DMS 273 (cell line): ENCODE results near the gene STK32B.
"Not testable (repeated sequence)": the region's sequence is repeated elsewhere in the genome, so short reads cannot be mapped to it uniquely, and the experiment has no call there.

Source experiments
- DNase-seq: peaks from one replicate; lab custom pipeline; 2025; ENCODE audit not compliant: unreplicated experiment; lab: John Stamatoyannopoulos, UW

The STK32B gene

DNA sequence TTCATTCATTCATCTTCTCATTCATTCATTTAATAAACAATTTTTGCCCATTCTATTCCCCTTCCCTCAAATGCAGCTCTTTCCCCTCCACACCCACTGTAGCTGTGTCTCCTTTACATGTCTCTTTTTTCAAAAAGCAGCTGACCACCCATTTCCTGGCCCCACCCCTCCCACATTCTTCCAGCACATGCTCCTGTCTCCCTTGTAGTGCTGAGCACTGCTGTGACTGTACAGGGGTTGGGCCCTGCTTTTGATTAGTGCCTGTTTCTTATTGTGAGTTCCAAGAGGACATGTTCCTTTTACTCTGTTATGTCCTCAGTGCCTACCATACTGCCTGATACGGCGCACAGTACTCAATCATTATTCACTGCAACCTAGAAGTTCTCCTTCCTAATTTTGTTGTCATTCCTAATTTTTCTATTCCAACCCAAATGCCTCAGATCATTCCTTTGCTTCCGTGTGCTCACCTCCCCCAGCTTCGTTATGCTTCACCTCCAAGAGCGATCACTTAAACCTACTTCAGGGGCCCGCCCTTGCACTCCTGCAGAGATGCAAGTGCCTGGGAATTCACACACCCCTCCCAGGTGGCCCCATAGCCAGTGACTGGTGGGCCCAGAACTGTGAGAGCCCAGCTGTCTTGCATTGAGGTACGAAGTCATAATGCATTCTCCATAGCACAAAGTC is 152.2 kb downstream of the STK32B start:
- no peak for DNase-seq

DNA sequence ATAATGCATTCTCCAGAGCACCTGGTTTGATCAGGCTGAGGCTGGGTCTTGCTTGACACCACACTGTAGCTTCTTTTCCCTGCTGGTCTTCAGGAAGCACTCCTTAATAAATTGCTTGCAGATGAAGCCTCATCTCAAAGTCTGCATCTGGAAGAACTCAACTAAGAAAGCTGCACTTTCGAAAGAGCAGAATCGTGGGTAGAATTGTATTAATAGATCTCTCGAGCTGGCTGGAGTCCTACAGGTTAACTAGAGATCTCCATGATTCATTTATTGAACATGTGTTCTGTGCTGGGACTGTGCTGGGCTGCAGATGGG is 152.7 kb downstream of the STK32B start:
- DNase-seq = no peak

DNA sequence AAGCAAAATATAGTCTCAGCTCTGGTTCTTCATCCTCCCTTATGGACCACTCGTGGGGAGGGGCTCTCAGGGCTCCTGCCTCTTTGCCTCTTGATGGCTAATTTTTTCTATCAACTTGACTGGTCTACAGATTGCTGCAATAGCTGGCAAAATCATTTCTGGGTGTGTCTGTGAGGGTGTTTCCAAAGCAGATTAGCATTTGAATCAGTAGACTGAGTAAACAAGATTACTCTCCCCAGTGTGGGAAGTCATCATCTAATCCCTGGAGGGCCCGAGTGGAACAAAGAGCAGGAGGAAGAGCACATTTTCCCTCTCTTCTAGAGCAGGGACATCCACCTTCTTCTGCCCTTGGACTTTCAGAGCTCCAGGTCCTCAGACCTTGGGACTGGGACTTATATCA is 153.5 kb downstream of the STK32B start:
- peak; percentile 8 for DNase-seq

DNA sequence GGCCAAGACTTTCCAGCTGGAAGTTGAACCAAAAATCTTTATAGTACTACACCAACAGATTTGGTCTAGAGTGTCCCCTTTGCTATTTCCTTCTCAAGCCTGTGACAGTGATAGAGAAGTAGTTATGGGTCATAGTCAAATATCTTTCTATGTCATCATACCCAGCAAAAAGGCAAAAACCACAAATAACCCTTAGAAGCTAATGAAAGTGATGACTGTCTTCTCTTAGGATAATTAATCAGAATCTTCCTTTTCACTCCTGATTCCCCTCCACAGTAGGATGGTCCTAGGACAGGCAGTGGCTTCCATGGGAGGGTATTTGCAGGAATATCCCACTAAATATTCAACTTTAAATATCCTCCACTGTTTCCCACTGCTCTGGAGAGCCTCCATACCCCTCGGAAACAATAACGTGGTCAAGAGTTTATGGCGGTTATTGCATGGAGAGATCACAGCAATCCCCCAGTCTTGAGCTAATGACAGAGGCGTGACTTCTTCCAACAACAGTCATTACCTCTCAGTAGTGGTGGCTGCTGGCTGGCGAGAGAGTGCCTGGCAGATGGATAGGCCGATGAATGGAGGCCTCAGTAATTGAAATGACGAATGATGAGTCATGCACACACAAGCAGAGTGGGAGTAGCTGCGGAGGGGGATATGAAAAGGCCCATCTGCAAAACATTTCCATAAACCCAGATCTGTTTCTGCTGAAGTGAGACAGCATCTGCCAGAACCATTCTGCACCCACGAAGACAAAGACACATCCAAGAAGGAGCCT is 154.9 kb downstream of the STK32B start:
- peak; percentile 89 for DNase-seq

DNA sequence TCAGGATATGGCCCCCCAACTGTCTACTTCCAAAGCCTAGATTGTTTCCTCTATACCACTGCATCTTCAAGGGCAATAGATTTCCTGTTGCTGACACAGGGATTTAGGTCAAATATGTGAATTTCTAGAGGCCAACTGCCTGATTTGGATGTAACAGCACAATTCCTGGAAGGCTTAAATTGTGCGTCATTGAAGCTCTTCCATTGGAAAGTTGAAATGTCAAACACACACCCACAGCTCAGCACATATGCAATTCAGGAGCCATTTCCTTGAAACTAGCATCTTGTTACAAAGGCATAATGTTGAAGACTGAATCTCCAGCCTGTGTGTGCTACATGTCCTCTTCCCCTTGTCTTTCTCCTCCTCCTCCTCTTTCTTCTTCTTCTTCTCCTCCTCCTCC is 158.6 kb downstream of the STK32B start:
- no peak for DNase-seq

DNA sequence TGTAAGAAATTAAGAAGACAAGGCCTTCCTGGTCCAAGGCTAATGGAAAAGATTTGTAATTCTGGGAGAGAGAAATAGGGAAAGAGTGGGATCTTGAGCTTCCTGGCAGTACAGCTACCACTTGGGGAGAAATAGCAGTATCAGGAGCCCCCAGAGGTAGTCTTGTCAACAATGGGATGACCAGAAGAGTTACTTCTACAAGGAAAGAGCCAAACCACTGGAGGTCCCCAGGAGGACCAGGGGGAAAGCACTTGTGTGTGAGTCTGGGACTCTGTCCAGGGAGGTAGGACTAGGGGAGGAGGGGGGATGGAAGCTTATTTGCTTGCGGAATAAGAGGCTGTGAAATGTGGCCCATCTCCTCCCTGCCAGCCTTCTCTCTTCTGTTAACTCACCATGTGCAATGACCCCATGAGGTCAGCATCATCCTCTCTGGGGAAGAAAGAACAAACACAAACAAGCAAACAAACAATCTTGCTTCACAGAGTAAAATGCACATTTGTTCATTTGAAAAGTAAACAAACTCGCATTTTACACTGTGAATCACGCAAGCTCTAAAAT is 160.1 kb downstream of the STK32B start:
- no peak for DNase-seq

DNA sequence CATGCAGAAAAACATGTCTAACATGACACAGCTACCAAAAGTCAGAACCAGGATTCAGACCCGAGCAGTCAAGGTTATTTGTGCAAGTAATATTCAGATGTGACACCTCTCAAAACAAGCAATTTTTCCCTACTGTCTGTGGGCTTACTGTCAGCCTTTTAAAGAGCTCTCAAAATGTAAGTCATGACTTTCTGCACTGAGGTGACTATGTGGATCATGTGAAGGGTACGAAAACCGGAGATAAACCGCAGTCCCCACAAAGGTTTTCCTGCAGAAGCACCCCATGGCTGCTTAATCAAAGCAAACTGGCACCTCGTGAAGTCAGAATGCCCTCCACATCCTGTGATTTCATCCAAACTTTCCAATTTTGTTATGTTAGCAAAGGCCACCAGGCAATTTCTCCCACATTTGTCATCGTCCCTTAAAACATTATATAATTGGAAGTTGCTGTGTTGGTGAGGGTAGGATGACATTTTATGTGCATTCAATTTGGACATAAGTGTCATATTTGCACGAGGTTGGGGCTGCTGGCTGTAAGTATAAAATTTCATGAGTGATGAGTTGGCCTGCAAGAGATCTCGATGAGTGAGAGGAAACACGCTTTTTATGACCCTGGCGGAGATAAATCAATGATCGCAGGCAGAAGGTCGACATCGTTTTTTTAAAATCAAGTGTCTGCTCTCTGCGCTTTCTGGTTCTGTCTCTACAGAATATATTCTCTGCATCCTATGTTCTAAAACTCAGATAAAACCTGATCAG is 161.2 kb downstream of the STK32B start:
- no peak for DNase-seq

DNA sequence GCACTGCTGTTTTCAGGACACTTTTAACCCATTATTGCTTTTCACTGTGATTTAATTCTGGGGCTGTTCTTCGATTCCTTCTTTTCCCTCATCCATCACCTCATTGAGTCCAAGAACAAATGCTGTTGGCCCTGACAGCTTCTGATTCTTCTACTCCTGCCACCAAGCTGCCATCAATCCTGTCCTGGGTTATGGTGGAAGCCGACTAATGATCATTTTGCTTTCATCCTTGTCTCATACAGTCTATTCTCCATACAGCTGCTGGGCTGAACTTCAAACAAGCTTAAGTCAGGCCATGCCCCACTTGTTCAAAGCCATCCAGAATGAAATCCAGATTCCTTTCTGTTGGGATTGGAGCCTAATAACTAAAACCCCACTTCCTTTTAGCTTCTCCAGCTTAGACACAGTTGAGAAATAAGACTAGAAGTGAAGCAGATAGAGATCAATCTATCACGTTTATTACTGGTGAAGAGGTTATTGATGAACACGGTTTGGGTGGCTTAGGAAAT is 161.9 kb downstream of the STK32B start:
- no peak for DNase-seq

DNA sequence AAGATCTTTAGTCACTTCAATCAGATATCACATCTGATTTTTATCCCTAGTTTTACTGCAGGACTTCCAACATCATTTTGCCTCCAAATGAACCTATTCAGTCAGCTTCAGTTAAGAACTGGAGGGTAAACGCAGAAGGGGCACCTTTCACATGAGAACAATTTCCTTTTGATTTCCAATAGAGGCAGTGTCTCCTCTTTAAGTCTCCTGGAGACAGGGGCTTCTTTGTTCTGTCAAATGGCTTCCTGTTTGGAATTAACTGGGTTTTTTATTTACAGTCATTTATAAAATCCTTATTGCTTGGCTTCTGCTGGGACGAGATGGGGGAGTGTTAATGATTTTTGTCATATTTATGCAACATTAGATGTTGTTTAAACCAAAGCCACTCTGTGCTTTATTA is 164.0 kb downstream of the STK32B start:
- DNase-seq = no peak

DNA sequence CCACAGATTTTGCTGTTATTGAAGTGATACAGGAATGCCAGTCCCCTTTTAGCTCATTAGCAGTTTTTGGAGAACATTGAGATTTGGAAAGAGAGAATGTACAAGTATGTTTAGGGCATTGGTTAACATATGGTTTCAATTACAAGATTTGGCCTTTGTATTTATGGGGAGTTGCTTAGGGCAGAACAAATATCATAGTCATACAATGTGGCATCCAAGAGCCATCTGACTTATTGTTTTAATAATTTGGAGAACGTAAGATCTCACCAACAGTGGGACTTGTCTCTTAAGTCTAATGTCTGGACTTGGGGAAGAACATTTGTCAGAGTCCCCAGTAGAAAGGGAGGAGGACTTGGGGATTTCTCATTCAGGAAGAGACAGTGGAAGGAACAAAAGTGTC is 166.1 kb downstream of the STK32B start:
- no peak for DNase-seq

DNA sequence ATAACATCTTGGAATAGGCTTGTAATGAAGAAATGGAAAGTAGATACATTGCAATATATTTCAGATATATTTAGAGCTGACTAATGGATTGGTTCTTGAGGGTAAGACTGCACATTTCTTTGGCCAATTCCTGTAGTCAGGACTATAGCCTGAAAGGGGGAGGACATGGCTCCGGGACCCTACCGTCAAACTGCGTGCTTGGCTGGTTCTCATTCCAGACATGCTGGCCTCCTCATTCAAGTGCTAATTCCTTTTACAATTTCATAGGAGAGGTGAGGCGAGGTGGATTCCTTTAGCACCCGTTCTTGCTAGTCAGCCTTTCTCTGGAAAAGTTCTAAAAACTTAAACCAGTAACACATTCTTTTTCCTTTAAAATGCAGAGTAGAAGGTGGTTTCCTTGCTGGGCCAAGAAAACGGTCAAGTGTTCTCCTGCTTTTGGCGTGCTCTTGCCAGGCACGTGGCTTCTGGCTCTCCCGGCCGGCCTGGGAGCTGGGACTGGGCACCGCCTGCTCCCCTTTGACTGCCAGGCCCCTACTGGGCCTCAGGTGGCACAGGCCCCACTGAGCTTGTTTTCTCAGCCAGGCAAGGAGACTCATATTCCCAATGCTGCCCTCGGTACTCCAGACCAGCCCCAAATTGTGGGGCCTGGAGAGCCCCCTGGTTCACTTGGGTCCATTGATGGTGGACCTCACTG is 167.2 kb downstream of the STK32B start:
- no peak for DNase-seq

DNA sequence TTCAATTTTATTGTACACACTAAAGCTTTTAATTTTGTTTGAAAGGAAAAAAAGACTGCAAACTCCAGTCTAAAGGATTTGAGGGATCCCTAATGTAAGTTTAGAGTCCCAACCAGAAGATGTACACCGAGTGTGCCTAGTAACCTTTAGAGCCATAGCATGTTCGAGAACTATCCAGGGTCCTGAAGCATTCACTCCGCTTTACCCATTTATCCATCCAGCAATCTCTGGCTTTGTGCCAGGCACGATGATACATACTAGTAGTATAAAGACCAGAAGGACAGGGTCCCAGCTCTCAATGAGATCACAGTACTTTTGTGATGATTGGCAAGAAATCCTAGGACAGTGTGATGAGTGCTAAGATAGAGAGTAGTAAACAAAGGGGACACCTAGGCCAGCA is 168.7 kb downstream of the STK32B start:
- peak; percentile 37 for DNase-seq

DNA sequence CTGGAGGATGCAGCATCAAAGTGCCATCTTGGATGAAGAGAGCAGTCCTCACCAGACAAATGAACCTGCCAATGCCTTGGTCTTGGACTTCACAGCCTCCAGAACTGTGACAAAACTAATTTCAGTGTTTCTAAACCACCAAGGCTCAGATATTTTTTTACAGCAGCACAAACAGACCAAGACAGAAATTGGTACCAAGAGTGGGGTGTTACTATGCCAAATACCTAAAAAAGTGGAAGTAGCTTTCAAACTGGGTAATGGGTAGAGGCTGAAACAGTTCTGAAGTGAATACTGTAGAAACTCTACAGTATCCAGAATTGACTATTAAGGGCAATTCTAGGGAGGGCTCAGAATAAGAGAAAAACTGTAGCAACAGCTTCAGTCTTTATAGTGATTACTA is 170.8 kb downstream of the STK32B start:
- DNase-seq = no peak

DNA sequence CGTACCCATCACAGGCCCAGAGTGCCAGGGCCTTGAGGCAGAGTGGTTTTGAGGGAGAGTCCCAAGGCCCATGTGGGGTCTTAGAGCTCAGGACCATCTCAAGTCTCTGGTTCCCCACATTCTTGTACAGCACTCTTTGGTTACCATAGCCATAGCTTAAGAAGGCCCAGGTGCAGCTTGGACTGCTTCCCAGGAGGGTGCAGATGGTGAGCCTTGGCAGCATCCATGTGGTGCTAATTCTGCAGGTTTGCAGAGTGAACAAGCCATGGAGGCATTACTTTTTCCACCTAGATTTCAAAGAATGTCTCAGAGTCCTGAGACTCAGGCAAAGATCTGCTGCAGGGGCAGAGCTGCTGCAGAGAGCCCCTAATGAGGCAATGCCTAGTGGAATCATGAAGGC is 171.7 kb downstream of the STK32B start:
- peak; percentile 57 for DNase-seq

DNA sequence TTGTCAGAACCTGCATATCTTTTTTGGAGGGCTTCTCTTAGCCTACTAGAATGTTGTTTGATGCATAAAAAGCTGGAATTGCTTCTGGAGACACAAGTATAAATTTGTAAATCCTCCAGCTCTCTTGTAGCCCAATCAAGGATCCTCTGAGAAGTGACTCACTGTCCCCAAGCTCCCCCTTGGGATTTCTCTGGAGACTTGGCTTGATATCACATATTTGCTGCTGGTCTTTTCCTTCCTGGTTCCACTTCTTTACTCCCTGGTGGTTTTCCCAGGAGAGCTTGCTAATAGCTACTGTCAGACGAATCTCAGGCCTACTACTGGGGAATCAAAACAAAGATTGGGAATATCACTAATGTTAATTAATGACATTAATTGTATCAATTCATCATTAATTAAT is 173.1 kb downstream of the STK32B start:
- DNase-seq = no peak

DNA sequence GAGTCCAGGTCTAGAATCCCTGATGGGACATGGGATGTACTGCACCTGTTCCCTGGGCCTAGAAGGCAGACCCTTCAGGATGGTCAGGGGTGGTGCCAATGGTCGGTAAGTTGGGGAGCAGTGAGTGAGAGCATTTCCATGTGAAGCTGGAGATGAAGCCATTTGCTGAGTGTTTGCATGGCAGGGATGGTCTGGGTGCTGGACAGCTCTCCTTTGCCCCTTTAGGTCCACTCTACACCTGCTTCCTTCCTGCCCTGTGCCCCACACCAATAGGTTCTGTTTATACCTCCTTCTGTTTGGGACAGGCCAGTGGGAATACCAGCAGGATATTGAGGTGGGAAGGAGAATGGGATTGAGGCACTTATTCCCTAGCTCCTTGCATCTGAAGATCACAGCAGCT is 181.3 kb downstream of the STK32B start:
- no peak for DNase-seq

DNA sequence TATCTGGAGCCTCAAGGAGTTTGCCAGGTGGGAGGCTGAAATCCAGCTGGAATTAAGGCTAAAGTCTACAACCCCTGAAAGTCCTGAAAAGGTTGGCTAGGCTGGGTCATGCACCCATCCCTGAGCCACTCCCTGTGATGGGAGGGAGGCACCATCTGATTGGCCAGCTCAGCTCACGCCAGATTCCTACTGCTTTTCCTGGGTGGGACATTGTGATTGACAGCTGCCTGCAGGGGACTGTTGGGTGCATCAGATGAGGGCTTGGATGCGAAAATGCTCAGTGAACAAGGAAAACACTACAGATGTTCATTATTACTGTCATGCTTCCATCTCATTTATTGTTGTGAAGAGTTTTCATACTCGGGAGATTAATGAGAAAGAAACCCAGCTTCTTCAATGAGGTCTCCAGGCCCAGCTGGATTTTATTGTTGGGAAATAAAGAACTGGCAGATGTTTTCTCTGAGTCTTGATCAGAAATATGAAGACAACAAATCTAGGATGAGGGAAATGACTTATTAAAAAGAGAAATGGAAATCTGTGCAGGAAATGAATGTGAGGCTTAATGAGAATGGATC is 185.9 kb downstream of the STK32B start:
- no peak for DNase-seq

DNA sequence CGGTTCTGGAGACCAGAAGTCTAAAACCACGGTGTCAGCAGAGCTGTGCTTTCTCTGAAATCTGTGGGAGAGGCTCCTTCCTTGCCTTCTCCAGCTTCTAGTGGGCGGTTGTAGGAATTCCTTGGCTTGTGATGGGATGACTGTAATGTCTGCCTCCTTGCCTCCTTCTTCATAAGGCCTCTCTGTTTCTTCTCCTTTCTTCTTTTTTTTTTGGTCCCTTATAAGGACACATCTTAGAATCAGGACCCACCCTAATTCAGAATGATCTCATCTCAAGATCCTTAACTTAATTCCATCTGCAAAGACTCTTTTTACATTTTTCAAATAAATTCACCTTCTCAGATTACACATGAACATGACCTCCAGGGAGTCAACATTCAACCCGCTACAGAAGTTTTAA is 186.9 kb downstream of the STK32B start:
- no peak for DNase-seq

DNA sequence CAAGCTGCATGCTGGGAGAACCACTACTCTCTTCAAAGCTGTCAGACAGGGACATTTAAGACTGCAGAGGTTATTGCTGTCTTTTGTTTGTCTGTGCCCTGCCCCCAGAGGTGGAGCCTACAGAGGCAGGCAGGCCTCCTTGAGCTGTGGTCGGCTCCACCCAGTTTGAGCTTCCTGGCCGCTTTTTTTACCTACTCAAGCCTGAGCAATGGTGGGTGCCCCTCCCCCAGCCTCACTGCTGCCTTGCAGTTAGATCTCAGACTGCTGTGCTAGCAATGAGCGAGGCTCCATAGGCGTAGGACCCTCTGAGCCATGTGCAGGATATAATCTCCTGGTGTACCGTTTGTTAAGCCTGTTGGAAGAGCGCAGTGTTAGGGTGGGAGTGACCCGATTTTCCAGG is 195.8 kb downstream of the STK32B start:
- DNase-seq = not testable (repeated sequence)

DNA sequence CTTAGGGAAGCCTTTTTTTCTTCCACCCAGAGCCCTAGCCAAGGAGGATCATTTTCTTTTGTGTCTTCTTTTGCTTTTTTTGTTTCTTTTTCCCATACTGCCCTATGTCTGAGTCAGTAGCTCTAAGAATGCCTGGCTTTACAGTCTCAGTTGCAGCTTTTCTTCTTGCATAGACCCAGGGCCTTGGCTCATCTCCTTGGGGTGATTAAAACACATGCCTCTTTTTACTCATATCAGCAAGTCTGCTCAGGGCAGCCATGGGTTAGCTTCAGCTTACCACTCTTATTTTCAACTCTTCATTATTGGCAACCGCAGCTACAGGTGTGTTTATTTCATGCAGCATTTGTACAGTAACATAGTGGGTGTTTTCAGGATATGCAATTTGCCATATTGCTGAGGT is 196.5 kb downstream of the STK32B start:
- DNase-seq = no peak

DNA sequence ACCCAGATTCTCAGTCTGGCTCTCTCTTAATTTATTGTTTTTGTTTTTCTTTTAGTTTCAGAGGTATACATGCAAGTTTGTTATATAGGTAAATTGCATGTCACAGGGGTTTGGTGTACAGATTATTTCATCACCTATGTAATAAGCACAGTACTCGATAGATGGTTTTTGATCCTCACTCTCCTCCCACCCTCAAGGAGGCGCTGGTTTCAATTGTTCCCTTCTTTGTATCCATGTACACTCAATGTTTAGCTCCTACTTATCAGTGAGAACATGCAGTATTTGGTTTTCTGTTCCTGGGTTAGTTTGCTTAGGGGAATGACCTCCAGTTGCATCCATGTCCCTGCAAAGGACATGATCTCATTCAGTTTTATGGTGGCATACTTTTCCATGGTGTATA is 198.4 kb downstream of the STK32B start:
- no peak for DNase-seq
